Lung (tissue), 12 donors: Measurements from ENCODE around the gene IP6K3. TPM values are rescaled to one million over a fixed set of nuclear protein-coding genes. Genes with fewer than 3 reads are reported as not detected.

Experiments
- ATAC-seq: fragments of 200-7000 bp; cut with Tn5 transposase; one replicate; pipeline ENCODE4 v1.9.1; 2020; ENCODE audit warnings: moderate number of reproducible peaks; ENCODE audit not compliant: insufficient read depth, low FRiP score
- DNase-seq, 3 donors: peaks; one replicate each; pipeline ENCODE4 v3.0.0-alpha.2; 2013 to 2017
- H3K27ac ChIP-seq, 2 donors: one replicate each; pipeline ENCODE4 v1.5.1; 2013; ENCODE audit warnings: mild to moderate bottlenecking in 2 of 2, moderate library complexity in 2 of 2, control low read depth in 1 of 2, inconsistent platforms in 1 of 2, low read depth in 1 of 2, low read length in 1 of 2
- H3K27me3 ChIP-seq, 3 donors: one replicate each; pipeline ENCODE4 v1.5.1; 2013; ENCODE audit warnings: low read length in 2 of 3; ENCODE audit not compliant: control insufficient read depth in 3 of 3, insufficient read depth in 3 of 3
- H3K36me3 ChIP-seq, 4 donors: one replicate each; pipeline ENCODE4 v1.5.1; 2013; ENCODE audit warnings: low read length in 4 of 4, mild to moderate bottlenecking in 1 of 4, moderate library complexity in 1 of 4; ENCODE audit not compliant: control insufficient read depth in 4 of 4, insufficient read depth in 4 of 4
- H3K4me1 ChIP-seq, 5 donors: one replicate each; pipeline ENCODE4 v1.5.1; 2013; ENCODE audit warnings: low read length in 5 of 5, mild to moderate bottlenecking in 2 of 5, moderate library complexity in 1 of 5; ENCODE audit not compliant: control insufficient read depth in 5 of 5, insufficient read depth in 5 of 5
- H3K4me3 ChIP-seq: one replicate; pipeline ENCODE4 v1.5.1; 2013; ENCODE audit warnings: mild to moderate bottlenecking, control low read depth, moderate library complexity
- H3K9ac ChIP-seq, 2 donors: one replicate each; pipeline ENCODE4 v1.5.1; 2013; ENCODE audit warnings: low read length in 2 of 2, control low read depth in 1 of 2; ENCODE audit not compliant: insufficient read depth in 1 of 2
- H3K9me3 ChIP-seq, 4 donors: one replicate each; pipeline ENCODE4 v1.5.1; 2013; ENCODE audit warnings: low read length in 3 of 4, mild to moderate bottlenecking in 1 of 4, moderate library complexity in 1 of 4; ENCODE audit not compliant: control insufficient read depth in 4 of 4, insufficient read depth in 3 of 4
- WGBS, 2 donors: extraction: QIAGEN DNeasy Blood & Tissue Kit; methylation state at CpG; one replicate each; pipeline ENCODE4 v1.1.7; 2013; 5-methylcytosine and 5-hydroxymethylcytosine counted together
- polyA plus RNA-seq, 2 donors: library from polyadenylated mRNA; stranded (reverse); fragments of 200-250 nt; gene quantifications; one replicate each; pipeline ENCODE4 v1.2.1, GENCODE V29; 2013
- total RNA-seq, 2 donors: library from RNA; depleted of rRNA in 1 of 2; stranded (reverse); fragments of >200 nt in 1 of 2; gene quantifications; one replicate each; pipeline ENCODE4 v1.2.1, GENCODE V29; 2014 to 2021
- TF ChIP-seq, protein P1 (sequence below): IDR thresholded peaks from 2 replicates; pipeline ENCODE4 v1.5.1; 2012; ENCODE audit warnings: mild to moderate bottlenecking; ENCODE audit errors: control extremely low read depth, extremely low read depth
- donor health status: control.
- donor health status: control.
- donor health status: Bipolar disorder and iron deficiency.
- donor health status: healthy.
- donor health status: DM: yes; HTN: yes; CAD: no.

The IP6K3 gene
- total and polyA plus RNA-seq, 4 donors: 1.3 to 3.9 (median 2.5) TPM

DNA sequence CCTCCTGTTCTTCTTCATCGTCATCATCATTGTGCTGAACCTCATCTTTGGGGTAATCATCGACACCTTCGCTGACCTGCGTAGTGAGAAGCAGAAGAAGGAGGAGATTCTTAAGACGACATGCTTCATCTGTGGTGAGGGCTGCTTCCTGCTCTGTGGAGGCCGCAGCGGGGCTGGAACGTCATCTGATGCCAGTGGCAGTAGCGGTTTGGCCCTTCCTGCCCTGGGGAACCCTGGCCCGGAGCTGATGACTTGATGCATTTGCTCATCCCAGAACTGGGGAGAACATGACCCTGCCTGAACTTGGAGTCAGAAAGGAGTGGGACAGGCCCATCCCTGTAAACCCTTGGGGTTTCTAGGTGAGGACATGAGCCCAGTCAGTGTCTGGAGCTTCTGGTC is 53.9 kb downstream of the IP6K3 start:
- H3K27me3 ChIP-seq: no peaks in the 10 kb centered on the region
- no peak for DNase-seq
- H3K36me3 ChIP-seq: peaks cover 0 to 65% (median 19%) of the 10 kb centered on the region in 4 donors
- ATAC-seq: no peak
- H3K4me3 ChIP-seq: no peak overlapping the region
- H3K9ac ChIP-seq: no peak overlapping the region
- peak overlapping the region in 1 of 2 donors; percentile 59 for H3K27ac ChIP-seq
- no peaks in the 10 kb centered on the region for H3K9me3 ChIP-seq
- WGBS, 2 donors: 32 to 52% methylated on average over 10 of the region's 10 CpGs
- H3K4me1 ChIP-seq: peaks cover 22 to 57% (median 27%) of the 10 kb centered on the region in 5 donors
- TF ChIP-seq, protein P1, sequence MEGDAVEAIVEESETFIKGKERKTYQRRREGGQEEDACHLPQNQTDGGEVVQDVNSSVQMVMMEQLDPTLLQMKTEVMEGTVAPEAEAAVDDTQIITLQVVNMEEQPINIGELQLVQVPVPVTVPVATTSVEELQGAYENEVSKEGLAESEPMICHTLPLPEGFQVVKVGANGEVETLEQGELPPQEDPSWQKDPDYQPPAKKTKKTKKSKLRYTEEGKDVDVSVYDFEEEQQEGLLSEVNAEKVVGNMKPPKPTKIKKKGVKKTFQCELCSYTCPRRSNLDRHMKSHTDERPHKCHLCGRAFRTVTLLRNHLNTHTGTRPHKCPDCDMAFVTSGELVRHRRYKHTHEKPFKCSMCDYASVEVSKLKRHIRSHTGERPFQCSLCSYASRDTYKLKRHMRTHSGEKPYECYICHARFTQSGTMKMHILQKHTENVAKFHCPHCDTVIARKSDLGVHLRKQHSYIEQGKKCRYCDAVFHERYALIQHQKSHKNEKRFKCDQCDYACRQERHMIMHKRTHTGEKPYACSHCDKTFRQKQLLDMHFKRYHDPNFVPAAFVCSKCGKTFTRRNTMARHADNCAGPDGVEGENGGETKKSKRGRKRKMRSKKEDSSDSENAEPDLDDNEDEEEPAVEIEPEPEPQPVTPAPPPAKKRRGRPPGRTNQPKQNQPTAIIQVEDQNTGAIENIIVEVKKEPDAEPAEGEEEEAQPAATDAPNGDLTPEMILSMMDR: no peak

DNA sequence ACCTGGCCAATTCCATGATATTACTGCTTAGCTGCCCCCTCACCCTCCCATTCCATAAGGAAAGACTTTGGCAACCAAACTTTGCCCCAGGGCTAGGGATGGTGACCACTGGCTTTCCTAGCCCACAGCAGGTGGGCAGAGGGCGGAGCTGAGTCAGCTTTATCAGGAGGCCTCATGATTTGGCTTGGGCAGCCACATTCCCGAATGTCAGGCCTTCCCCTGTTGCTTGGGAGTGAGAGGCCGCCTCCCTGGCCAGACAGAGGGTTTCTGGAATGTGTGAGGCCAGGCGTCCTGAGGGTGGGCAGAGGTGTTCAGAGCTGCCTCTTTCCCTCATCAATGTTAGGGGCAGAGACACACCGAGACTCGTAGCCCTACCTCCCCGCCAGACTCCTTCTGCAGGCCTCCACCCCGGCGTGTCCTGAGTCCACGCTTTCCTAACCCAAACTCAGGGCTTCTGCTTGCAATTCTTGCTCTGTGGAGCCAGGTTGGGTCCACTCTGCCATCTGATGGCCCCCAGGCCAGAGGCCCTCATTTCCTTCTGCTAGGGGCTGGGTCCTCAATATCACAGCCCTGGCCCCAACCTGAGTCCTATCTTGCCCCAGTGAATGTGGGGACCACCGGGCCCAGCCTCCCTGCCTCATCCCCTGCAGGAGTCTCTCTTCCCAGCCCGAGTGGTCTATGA is 54.5 kb downstream of the IP6K3 start:
- peaks cover 22 to 51% (median 26%) of the 10 kb centered on the region in 5 donors for H3K4me1 ChIP-seq
- no peak overlapping the region for H3K9ac ChIP-seq
- H3K27me3 ChIP-seq: no peaks in the 10 kb centered on the region
- DNase-seq (peak in 2 of 3 donors; percentile 53 to 59), ATAC-seq (peak; percentile 42)
- H3K9me3 ChIP-seq: no peaks in the 10 kb centered on the region
- 77 to 82% methylated on average over 12 of the region's 12 CpGs for WGBS, 2 donors
- TF ChIP-seq, protein P1: no peak
- peak overlapping the region in 1 of 2 donors; percentile 52 for H3K27ac ChIP-seq
- peaks cover 0 to 69% (median 18%) of the 10 kb centered on the region in 4 donors for H3K36me3 ChIP-seq
- no peak overlapping the region for H3K4me3 ChIP-seq

DNA sequence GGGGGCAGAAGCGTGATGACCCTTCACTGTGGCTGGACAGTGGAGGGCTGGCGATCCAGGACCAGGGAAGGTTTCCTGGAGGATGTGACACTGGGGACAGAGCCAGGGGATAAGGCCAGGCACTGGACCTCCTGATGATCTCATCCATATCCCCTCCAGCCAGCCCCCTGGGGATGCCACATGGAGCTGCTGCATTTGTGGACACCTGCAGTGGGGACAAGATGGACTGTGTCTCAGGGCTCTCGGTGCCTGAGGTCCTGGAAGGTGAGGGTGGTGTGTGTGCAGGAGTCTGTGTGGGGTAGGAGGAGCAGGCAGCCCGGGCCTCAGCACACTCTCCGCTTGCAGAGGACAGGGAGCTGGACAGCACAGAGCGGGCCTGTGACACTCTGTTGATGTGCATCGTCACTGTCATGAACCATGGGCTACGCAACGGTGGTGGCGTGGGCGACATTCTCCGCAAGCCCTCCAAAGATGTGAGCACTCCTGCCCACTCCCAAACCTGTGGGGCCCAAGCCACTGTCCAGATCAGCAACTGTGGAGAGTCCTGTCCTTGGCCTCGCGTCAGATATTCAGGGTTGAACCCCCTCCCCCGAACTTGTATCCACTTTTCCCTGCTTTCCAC is 55.1 kb downstream of the IP6K3 start:
- TF ChIP-seq, protein P1: no peak
- Histone ChIP-seq H3K4me3 (no peak overlapping the region), H3K36me3 (peaks cover 0 to 66% (median 18%) of the 10 kb centered on the region in 4 donors), H3K9me3 (no peaks in the 10 kb centered on the region), H3K4me1 (peaks cover 16 to 45% (median 22%) of the 10 kb centered on the region in 5 donors), H3K27ac (no peak overlapping the region), H3K27me3 (no peaks in the 10 kb centered on the region), H3K9ac (no peak overlapping the region)
- WGBS, 2 donors: 94 to 95% methylated on average over 15 of the region's 15 CpGs
- ATAC-seq (no peak), DNase-seq (no peak)
